MM.1S (cell line): Measurements from ENCODE around the gene TEX9.
"Not testable (repeated sequence)": the region's sequence is repeated elsewhere in the genome, so short reads cannot be mapped to it uniquely, and the experiment has no call there.

Source experiments
- DNase-seq: peaks from one replicate; pipeline ENCODE4 v3.0.0-alpha.2; 2015
- H2AFZ ChIP-seq: fragments of 300-600 bp; sonication (generic); 2 replicates; pipeline ENCODE4 v1.6.0; 2016; ENCODE audit warnings: antibody characterized with exemption, low read length
- H3F3A ChIP-seq: fragments of 300-600 bp; sonication (generic); 2 replicates; pipeline ENCODE4 v1.6.1; 2016; ENCODE audit warnings: mild to moderate bottlenecking, antibody characterized with exemption, low read length, moderate library complexity, mixed read lengths; ENCODE audit not compliant: insufficient read depth
- H3K27ac ChIP-seq: fragments of 300-600 bp; sonication (generic); 2 replicates; pipeline ENCODE4 v1.5.1; 2016; ENCODE audit warnings: mild to moderate bottlenecking, low read length
- H3K27me3 ChIP-seq: fragments of 300-600 bp; sonication (generic); replicated peaks from 2 replicates; pipeline ENCODE4 v1.6.0; 2016; ENCODE audit warnings: low read length; ENCODE audit not compliant: insufficient read depth
- H3K36me3 ChIP-seq: fragments of 300-600 bp; sonication (generic); replicated peaks from 2 replicates; pipeline ENCODE4 v1.6.1; 2016; ENCODE audit warnings: mild to moderate bottlenecking, low read length, mixed read lengths; ENCODE audit not compliant: insufficient read depth
- H3K4me1 ChIP-seq: fragments of 300-600 bp; sonication (generic); 2 replicates; pipeline ENCODE4 v1.6.1; 2016; ENCODE audit warnings: low read length, mixed read lengths
- H3K4me2 ChIP-seq: fragments of 300-600 bp; sonication (generic); 2 replicates; pipeline ENCODE4 v1.6.0; 2016; ENCODE audit warnings: low read depth, low read length
- H3K4me3 ChIP-seq: fragments of 300-600 bp; sonication (generic); 2 replicates; pipeline ENCODE4 v1.5.1; 2016; ENCODE audit warnings: low read length, mixed read lengths
- H3K79me2 ChIP-seq: fragments of 300-600 bp; sonication (generic); 2 replicates; pipeline ENCODE4 v1.6.1; 2016; ENCODE audit warnings: mixed run types, low read length, mixed read lengths
- H3K9ac ChIP-seq: fragments of 300-600 bp; sonication (generic); 2 replicates; pipeline ENCODE4 v1.6.1; 2016; ENCODE audit warnings: low read length, mixed read lengths
- H3K9me2 ChIP-seq: fragments of 300-600 bp; sonication (generic); replicated peaks from 2 replicates; pipeline ENCODE4 v1.6.1; 2016; ENCODE audit warnings: mild to moderate bottlenecking, low read length, mixed read lengths; ENCODE audit not compliant: insufficient read depth
- H3K9me3 ChIP-seq: fragments of 300-600 bp; sonication (generic); replicated peaks from 2 replicates; pipeline ENCODE4 v1.6.1; 2016; ENCODE audit warnings: mild to moderate bottlenecking, low read length, mixed read lengths; ENCODE audit not compliant: insufficient read depth
- H4K20me1 ChIP-seq: fragments of 300-600 bp; sonication (generic); 2 replicates; pipeline ENCODE4 v1.6.1; 2016; ENCODE audit warnings: mild to moderate bottlenecking, low read length, moderate library complexity, mixed read lengths; ENCODE audit not compliant: insufficient read depth
- CTCF ChIP-seq: fragments of 300-600 bp; sonication (generic); IDR thresholded peaks from 2 replicates; pipeline ENCODE4 v1.5.1; 2016; ENCODE audit warnings: antibody characterized with exemption, low read length, mixed read lengths
- EZH2 ChIP-seq: fragments of 300-600 bp; sonication (generic); optimal IDR thresholded peaks from 2 replicates; pipeline ENCODE3; 2017; ENCODE audit warnings: low read depth, mild to moderate bottlenecking, antibody characterized with exemption, low read length, mixed read lengths
- EZH2phosphoT487 ChIP-seq: fragments of 300-600 bp; sonication (generic); IDR thresholded peaks from 2 replicates; pipeline ENCODE4 v1.6.1; 2018; ENCODE audit warnings: antibody characterized with exemption, low read length

TEX9 gene

GRCh38 chr15:56410721-56411120 is 45.5 kb downstream of the TEX9 start:
- DNase-seq, result no peak
- TF ChIP-seq CTCF, result no peak
- TF ChIP-seq EZH2, result no peak
- no peak for TF ChIP-seq EZH2phosphoT487

GRCh38 chr15:56411122-56411749 is 46.0 kb downstream of the TEX9 start:
- TF ChIP-seq EZH2 (no peak), CTCF (no peak), EZH2phosphoT487 (no peak)
- Histone ChIP-seq H3K9me3 (no peaks in the 10 kb centered on the region), H3K4me1 (no peaks in the 10 kb centered on the region), H4K20me1 (no peaks in the 10 kb centered on the region), H3K27me3 (no peaks in the 10 kb centered on the region), H3K79me2 (peaks cover 53% of the 10 kb centered on the region), H3K27ac (no peak overlapping the region), H3K36me3 (peaks cover 4% of the 10 kb centered on the region; the same call in 1 of the 2 replicates), H2AFZ (no peak overlapping the region), H3K9ac (no peak overlapping the region), H3K9me2 (no peaks in the 10 kb centered on the region), H3F3A (no peaks in the 10 kb centered on the region), H3K4me3 (no peak overlapping the region), H3K4me2 (no peak overlapping the region)
- DNase-seq, result no peak

More at GRCh38 chr15:56410721-56411120, 45.5 kb downstream of the TEX9 start:
- Histone ChIP-seq H3K4me2 (no peak overlapping the region), H3K79me2 (peaks cover 48% of the 10 kb centered on the region), H3K27me3 (no peaks in the 10 kb centered on the region), H3K9me3 (no peaks in the 10 kb centered on the region), H3K36me3 (peaks cover 4% of the 10 kb centered on the region; the same call in 1 of the 2 replicates), H3K9me2 (no peaks in the 10 kb centered on the region), H3K4me1 (no peaks in the 10 kb centered on the region), H3K27ac (no peak overlapping the region), H2AFZ (no peak overlapping the region), H3F3A (no peaks in the 10 kb centered on the region), H4K20me1 (no peaks in the 10 kb centered on the region), H3K4me3 (no peak overlapping the region), H3K9ac (no peak overlapping the region)

- H3K4me3 ChIP-seq, H2AFZ ChIP-seq, H3K9me3 ChIP-seq, H3K4me2 ChIP-seq, H3K9me2 ChIP-seq, H4K20me1 ChIP-seq, H3K36me3 ChIP-seq, DNase-seq, H3K27ac ChIP-seq, H3K4me1 ChIP-seq, H3K9ac ChIP-seq, H3F3A ChIP-seq, H3K27me3 ChIP-seq: not testable (repeated sequence)
- H3K79me2 ChIP-seq, result peaks cover 70% of the 10 kb centered on the region
Observed at GRCh38 chr15:56413114-56413733, 48.0 kb downstream of the TEX9 start.

- Histone ChIP-seq H3K9me3 (no peaks in the 10 kb centered on the region), H2AFZ (no peak overlapping the region), H3K79me2 (peaks cover 50% of the 10 kb centered on the region), H3K4me1 (no peaks in the 10 kb centered on the region), H3K9me2 (no peaks in the 10 kb centered on the region), H3K27ac (no peak overlapping the region), H3K27me3 (no peaks in the 10 kb centered on the region), H3K4me2 (no peak overlapping the region), H3F3A (peaks cover 5% of the 10 kb centered on the region; the same call in 1 of the 2 replicates), H4K20me1 (no peaks in the 10 kb centered on the region), H3K4me3 (no peak overlapping the region), H3K9ac (no peak overlapping the region), H3K36me3 (peaks cover 3% of the 10 kb centered on the region; the same call in 1 of the 2 replicates)
- TF ChIP-seq CTCF (no peak), EZH2phosphoT487 (no peak), EZH2 (no peak)
- no peak for DNase-seq
Observed at GRCh38 chr15:56425276-56425675, 60.0 kb downstream of the TEX9 start.
